A549 (cell line): Measurements from ENCODE around the gene PRMT7. TPM values are rescaled to one million over a fixed set of nuclear protein-coding genes. Genes with fewer than 3 reads are reported as not detected.

Experiments
- ATAC-seq, 2 experiments: fragments of 200-7000 bp in 1 of 2; fragments of >200 bp in 1 of 2; cut with Nextera tagmentation in 1 of 2; cut with Tn5 transposase in 1 of 2; 3 replicates each; pipeline versions ENCODE4 v1.8.0 to v1.9.1; 2018 to 2020; ENCODE audit warnings: mild to moderate bottlenecking in 1 of 2, moderate library complexity in 1 of 2
- CTCF ChIA-PET: fragments of 300-600 bp; sonication (Branson Sonifier 250); formaldehyde crosslinking; extraction: SDS; loops from one replicate; lab custom pipeline; 2021; ENCODE audit warnings: antibody characterized with exemption, inconsistent platforms; lab: Yijun Ruan, JAX
- POLR2A ChIA-PET: fragments of 350-600 bp; formaldehyde crosslinking; extraction: SDS; loops from one replicate; lab custom pipeline; 2021; ENCODE audit warnings: antibody characterized with exemption, inconsistent platforms; lab: Yijun Ruan, JAX
- DNase-seq, 2 experiments: peaks; one replicate each; pipeline versions ENCODE4 v3.0.0 to v3.0.0-alpha.2; 2011 to 2016; ENCODE audit warnings: low read depth in 1 of 2, low spot score in 1 of 2
- FAIRE-seq: peaks from 2 replicates; lab custom pipeline; 2011; peaks lifted over from hg19 to GRCh38; lab: Jason Lieb, UNC
- H3K27ac ChIP-seq, 2 experiments: fragments of >200 bp; sonication (Bioruptor Twin); formaldehyde crosslinking; 3 replicates each; pipeline ENCODE4 v1.5.1; 2016 to 2017
- H3K4me1 ChIP-seq: fragments of >200 bp; sonication (Bioruptor Twin); formaldehyde crosslinking; 3 replicates; pipeline ENCODE4 v1.6.1; 2016
- H3K4me2 ChIP-seq: fragments of >200 bp; sonication (Bioruptor Twin); formaldehyde crosslinking; 3 replicates; pipeline ENCODE4 v1.6.1; 2016
- H3K4me3 ChIP-seq: fragments of >200 bp; sonication (Bioruptor Twin); formaldehyde crosslinking; 3 replicates; pipeline ENCODE4 v1.5.1; 2016
- H3K9me3 ChIP-seq: fragments of >200 bp; sonication (Bioruptor Twin); formaldehyde crosslinking; 3 replicates; pipeline ENCODE4 v1.6.1; 2016
- CBX8 ChIP-seq: fragments of 200-600 bp; sonication (generic); IDR thresholded peaks from 2 replicates; pipeline ENCODE4 v1.6.1; 2016
- CEBPB ChIP-seq, 2 experiments: fragments of >200 bp in 1 of 2; sonication (Bioruptor Twin) in 1 of 2; formaldehyde crosslinking in 1 of 2; IDR thresholded peaks; 2 replicates each; pipeline ENCODE4 v1.6.1; 2012 to 2016
- EP300 ChIP-seq, 2 experiments: fragments of >200 bp; sonication (Bioruptor Twin); formaldehyde crosslinking; IDR thresholded peaks; 2 replicates in 1 of 2; 3 replicates in 1 of 2; pipeline ENCODE4 v1.6.1; 2016 to 2017
- FOXS1 ChIP-seq: fragments of 250-450 bp; sonication (Bioruptor Pico); IDR thresholded peaks from 2 replicates; pipeline ENCODE4 v1.5.0; 2020; ENCODE audit warnings: mild to moderate bottlenecking, moderate library complexity
- HDAC2 ChIP-seq: fragments of 200-600 bp; sonication (generic); IDR thresholded peaks from 2 replicates; pipeline ENCODE4 v1.6.1; 2016
- HOXA7 ChIP-seq: fragments of 250-450 bp; sonication (Bioruptor Pico); IDR thresholded peaks from 2 replicates; pipeline ENCODE4 v1.5.0; 2020; ENCODE audit warnings: mild to moderate bottlenecking, moderate library complexity
- HOXB5 ChIP-seq: fragments of 250-450 bp; sonication (Bioruptor Pico); IDR thresholded peaks from 2 replicates; pipeline ENCODE4 v1.5.0; 2020; ENCODE audit warnings: mild to moderate bottlenecking, moderate library complexity
- KDM5A ChIP-seq: fragments of 200-600 bp; sonication (generic); IDR thresholded peaks from 2 replicates; pipeline ENCODE4 v1.6.1; 2016; ENCODE audit warnings: antibody characterized with exemption, mild to moderate bottlenecking
- NR3C1 ChIP-seq: fragments of >200 bp; sonication (Bioruptor Twin); formaldehyde crosslinking; IDR thresholded peaks from 3 replicates; pipeline ENCODE4 v1.6.1; 2017
- POLR2AphosphoS2 ChIP-seq: conservative IDR thresholded peaks from 2 replicates; pipeline ENCODE4 v1.6.1; 2012; ENCODE audit warnings: low read length, improper control_type of control experiment, inconsistent platforms
- RNF2 ChIP-seq: fragments of 200-600 bp; sonication (generic); IDR thresholded peaks from 2 replicates; pipeline ENCODE4 v1.6.1; 2016; ENCODE audit warnings: low read depth, mild to moderate bottlenecking, antibody characterized with exemption, moderate library complexity, borderline replicate concordance
- TFCP2L1 ChIP-seq: fragments of 250-450 bp; sonication (Bioruptor Pico); IDR thresholded peaks from 2 replicates; pipeline ENCODE4 v1.5.0; 2021; ENCODE audit warnings: mild to moderate bottlenecking
- ZSCAN20 ChIP-seq: fragments of 250-450 bp; sonication (Bioruptor Pico); IDR thresholded peaks from 2 replicates; pipeline ENCODE4 v1.8.0; 2022; ENCODE audit warnings: mild to moderate bottlenecking, moderate library complexity
- WGBS: methylation state at CpG from one replicate; pipeline ENCODE4 v1.1.6; 2017; ENCODE audit errors: missing lambda C conversion rate; 5-methylcytosine and 5-hydroxymethylcytosine counted together
- polyA plus RNA-seq, 4 experiments: library from polyadenylated mRNA; depleted of rRNA in 3 of 4; stranded (reverse); fragments of >200 nt; fragmentation: RNase III in 1 of 4; extraction: RNeasy Plus Mini Kit Qiagen cat#74134 plus additional on column Dnase treatment in 1 of 4; gene quantifications; 2 replicates in 3 of 4; 3 replicates in 1 of 4; pipeline ENCODE4 v1.2.3, GENCODE V29; 2011 to 2017
- TF ChIP-seq, protein P1 (sequence below): fragments of >200 bp; sonication (Bioruptor Twin); formaldehyde crosslinking; IDR thresholded peaks from 2 replicates; pipeline ENCODE4 v1.6.1; 2016
- TF ChIP-seq, protein P2 (sequence below): fragments of 250-450 bp; sonication (Bioruptor Pico); IDR thresholded peaks from 2 replicates; pipeline ENCODE4 v1.5.0; 2021; ENCODE audit warnings: mild to moderate bottlenecking, moderate library complexity, borderline replicate concordance
- TF ChIP-seq, protein P3 (sequence below): fragments of 200-600 bp; sonication (generic); IDR thresholded peaks from 2 replicates; pipeline ENCODE4 v1.6.1; 2016; ENCODE audit warnings: antibody characterized with exemption, mild to moderate bottlenecking, moderate library complexity
- TF ChIP-seq, protein P4 (sequence below): IDR thresholded peaks from 2 replicates; pipeline ENCODE4 v1.6.1; 2012
- TF ChIP-seq, protein P5 (sequence below): fragments of 250-450 bp; sonication (Bioruptor Pico); IDR thresholded peaks from 2 replicates; pipeline ENCODE4 v1.5.0; 2020; ENCODE audit warnings: low read depth, mild to moderate bottlenecking, moderate library complexity

Gene PRMT7
- polyA plus RNA-seq, 2 of the 4 experiments (the other 2 are of a cell fraction) = 37.1 to 44.7 TPM

DNA sequence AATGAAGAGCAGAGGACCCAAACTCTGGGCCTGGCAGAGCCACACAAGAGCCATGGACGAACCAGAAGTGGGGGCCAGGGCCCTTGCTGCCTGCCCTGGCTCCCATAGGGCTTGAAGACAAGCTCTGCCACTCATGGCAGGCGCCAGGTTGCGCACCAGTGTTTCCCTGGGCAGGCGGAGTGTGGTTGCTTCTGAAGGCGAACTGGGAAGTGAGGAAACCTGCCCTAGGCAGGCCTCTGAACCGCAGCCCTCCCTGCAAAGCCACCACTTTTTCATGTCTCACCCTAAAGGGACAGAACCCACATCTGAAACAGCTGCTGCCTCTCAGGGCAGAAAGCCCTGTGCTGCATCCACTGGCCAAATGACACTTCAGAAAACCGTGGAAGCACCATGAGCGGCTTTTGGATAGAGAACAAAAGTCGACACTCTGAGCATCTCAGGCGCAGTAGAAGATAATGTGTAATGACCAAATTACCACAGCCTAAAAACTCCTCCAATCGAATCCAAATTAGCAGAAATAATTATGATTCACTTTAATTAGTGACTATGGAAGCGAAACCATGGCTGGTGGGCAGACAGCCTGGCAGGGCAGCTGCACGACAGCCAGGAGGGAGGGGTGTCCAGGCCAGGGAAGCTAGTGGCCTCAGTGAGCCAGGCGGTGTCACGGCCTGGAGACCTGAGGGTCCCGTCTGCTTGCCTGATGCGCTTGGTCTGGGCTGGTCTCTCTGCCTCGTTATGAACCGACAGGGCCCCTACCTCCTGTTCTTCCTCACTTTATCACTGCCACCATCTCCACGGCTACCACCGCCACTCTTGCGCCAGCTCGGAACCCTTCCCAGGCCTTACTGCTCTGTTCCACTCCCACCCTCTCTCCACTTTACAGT, 59.1 kb downstream of the PRMT7 start:
- no peak overlapping the region for H3K27ac ChIP-seq
- FAIRE-seq = no peak
- no peak for DNase-seq
- H3K9me3 ChIP-seq = no peaks in the 10 kb centered on the region
- no peak overlapping the region for H3K4me2 ChIP-seq
- no peaks in the 10 kb centered on the region for H3K4me1 ChIP-seq
- no peak overlapping the region for H3K4me3 ChIP-seq
- 77% methylated on average over 23 of the region's 23 CpGs for WGBS
- ChIA-PET CTCF (interaction anchor here (0.9 to 4.2 kb wide), 3 partner anchors 8 to 141 kb away, joined by 3 to 21 read pairs (median 3); no protein-coding TSS in a partner anchor), POLR2A (interaction anchor here (1.0 kb wide), 1 partner anchor 132 kb away, joined by 3 read pairs; no protein-coding TSS in a partner anchor)
- ATAC-seq = no peak
- no peak for TF ChIP-seq TFCP2L1 (CRISPR knock-in tag)

DNA sequence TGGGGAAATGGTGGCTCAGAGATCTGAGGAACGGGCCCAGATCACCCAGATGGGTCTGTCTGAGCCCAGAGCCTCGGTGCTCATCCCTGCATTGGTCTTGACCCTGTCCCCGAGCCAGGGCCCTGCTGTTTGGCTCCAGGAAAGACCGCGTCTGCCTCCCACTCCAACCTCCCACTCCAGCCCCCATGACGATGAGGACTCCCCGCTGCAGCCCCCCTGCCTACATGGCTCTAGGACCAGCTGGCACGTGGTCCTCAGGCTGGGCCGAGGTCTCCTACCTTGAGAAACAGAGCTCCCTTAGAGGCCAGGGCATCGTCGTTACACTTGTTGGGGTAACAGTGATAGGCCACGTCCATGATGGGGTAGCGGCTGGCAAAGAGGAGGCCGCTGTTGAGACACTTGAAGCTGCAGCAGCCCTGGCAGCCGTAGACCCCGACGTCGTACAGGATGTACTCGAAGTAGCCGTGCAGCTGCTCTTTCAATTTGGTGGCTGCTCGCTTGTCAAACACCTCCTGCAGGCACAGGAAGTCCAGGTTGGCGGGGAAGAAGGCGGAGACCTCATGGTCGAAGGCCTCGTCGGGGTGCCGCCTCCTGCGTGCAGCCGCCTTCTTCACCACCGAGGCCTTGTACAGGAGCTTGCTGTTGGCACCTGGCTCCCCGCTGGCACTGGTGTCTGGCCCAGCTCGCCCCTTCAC, 59.9 kb downstream of the PRMT7 start:
- ATAC-seq = no peak
- no peak for DNase-seq
- TF ChIP-seq CEBPB (IDR thresholded peaks at IDR 0.05) (no peak), KDM5A (no peak), CBX8 (no peak), FOXS1 (CRISPR knock-in tag) (no peak), HOXA7 (no peak), HOXB5 (CRISPR knock-in tag) (no peak), EP300 (IDR thresholded peaks at IDR 0.05) (no peak), POLR2AphosphoS2 (no peak), ZSCAN20 (no peak), HDAC2 (no peak), RNF2 (no peak), NR3C1 (no peak), TFCP2L1 (CRISPR knock-in tag) (no peak)
- TF ChIP-seq, protein P1, sequence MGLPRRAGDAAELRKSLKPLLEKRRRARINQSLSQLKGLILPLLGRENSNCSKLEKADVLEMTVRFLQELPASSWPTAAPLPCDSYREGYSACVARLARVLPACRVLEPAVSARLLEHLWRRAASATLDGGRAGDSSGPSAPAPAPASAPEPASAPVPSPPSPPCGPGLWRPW = no peak
- TF ChIP-seq, protein P2, sequence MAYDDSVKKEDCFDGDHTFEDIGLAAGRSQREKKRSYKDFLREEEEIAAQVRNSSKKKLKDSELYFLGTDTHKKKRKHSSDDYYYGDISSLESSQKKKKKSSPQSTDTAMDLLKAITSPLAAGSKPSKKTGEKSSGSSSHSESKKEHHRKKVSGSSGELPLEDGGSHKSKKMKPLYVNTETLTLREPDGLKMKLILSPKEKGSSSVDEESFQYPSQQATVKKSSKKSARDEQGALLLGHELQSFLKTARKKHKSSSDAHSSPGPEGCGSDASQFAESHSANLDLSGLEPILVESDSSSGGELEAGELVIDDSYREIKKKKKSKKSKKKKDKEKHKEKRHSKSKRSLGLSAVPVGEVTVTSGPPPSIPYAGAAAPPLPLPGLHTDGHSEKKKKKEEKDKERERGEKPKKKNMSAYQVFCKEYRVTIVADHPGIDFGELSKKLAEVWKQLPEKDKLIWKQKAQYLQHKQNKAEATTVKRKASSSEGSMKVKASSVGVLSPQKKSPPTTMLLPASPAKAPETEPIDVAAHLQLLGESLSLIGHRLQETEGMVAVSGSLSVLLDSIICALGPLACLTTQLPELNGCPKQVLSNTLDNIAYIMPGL (CRISPR knock-in tag) = no peak
- TF ChIP-seq, protein P3, sequence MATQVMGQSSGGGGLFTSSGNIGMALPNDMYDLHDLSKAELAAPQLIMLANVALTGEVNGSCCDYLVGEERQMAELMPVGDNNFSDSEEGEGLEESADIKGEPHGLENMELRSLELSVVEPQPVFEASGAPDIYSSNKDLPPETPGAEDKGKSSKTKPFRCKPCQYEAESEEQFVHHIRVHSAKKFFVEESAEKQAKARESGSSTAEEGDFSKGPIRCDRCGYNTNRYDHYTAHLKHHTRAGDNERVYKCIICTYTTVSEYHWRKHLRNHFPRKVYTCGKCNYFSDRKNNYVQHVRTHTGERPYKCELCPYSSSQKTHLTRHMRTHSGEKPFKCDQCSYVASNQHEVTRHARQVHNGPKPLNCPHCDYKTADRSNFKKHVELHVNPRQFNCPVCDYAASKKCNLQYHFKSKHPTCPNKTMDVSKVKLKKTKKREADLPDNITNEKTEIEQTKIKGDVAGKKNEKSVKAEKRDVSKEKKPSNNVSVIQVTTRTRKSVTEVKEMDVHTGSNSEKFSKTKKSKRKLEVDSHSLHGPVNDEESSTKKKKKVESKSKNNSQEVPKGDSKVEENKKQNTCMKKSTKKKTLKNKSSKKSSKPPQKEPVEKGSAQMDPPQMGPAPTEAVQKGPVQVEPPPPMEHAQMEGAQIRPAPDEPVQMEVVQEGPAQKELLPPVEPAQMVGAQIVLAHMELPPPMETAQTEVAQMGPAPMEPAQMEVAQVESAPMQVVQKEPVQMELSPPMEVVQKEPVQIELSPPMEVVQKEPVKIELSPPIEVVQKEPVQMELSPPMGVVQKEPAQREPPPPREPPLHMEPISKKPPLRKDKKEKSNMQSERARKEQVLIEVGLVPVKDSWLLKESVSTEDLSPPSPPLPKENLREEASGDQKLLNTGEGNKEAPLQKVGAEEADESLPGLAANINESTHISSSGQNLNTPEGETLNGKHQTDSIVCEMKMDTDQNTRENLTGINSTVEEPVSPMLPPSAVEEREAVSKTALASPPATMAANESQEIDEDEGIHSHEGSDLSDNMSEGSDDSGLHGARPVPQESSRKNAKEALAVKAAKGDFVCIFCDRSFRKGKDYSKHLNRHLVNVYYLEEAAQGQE = no peak
- TF ChIP-seq, protein P4, sequence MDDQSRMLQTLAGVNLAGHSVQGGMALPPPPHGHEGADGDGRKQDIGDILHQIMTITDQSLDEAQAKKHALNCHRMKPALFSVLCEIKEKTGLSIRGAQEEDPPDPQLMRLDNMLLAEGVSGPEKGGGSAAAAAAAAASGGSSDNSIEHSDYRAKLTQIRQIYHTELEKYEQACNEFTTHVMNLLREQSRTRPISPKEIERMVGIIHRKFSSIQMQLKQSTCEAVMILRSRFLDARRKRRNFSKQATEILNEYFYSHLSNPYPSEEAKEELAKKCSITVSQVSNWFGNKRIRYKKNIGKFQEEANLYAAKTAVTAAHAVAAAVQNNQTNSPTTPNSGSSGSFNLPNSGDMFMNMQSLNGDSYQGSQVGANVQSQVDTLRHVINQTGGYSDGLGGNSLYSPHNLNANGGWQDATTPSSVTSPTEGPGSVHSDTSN = no peak
- TF ChIP-seq, protein P5, sequence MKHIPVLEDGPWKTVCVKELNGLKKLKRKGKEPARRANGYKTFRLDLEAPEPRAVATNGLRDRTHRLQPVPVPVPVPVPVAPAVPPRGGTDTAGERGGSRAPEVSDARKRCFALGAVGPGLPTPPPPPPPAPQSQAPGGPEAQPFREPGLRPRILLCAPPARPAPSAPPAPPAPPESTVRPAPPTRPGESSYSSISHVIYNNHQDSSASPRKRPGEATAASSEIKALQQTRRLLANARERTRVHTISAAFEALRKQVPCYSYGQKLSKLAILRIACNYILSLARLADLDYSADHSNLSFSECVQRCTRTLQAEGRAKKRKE (CRISPR knock-in tag) = no peak
- ChIA-PET POLR2A (interaction anchor here (0.5 to 1.0 kb wide), 2 partner anchors 127 to 133 kb away, joined by 3 to 6 read pairs; no protein-coding TSS in a partner anchor), CTCF (interaction anchor here (0.9 to 1.2 kb wide), 2 partner anchors 11 to 60 kb away, joined by 3 read pairs; partner anchors contain the start of genes PRMT7 and SLC7A6OS)
- WGBS = 80% methylated on average over 17 of the region's 32 CpGs
- no peak overlapping the region for H3K4me3 ChIP-seq
- FAIRE-seq = no peak
- no peak overlapping the region for H3K27ac ChIP-seq
- H3K4me1 ChIP-seq = no peaks in the 10 kb centered on the region
- no peaks in the 10 kb centered on the region for H3K9me3 ChIP-seq
- H3K4me2 ChIP-seq = no peak overlapping the region
